Measurements from ENCODE around the gene CDH13. TPM values are rescaled to one million over a fixed set of nuclear protein-coding genes. Genes with fewer than 3 reads are reported as not detected.

The CDH13 gene
- total RNA-seq, 1 experiment from 2014 or later = 34.5 TPM

DNA sequence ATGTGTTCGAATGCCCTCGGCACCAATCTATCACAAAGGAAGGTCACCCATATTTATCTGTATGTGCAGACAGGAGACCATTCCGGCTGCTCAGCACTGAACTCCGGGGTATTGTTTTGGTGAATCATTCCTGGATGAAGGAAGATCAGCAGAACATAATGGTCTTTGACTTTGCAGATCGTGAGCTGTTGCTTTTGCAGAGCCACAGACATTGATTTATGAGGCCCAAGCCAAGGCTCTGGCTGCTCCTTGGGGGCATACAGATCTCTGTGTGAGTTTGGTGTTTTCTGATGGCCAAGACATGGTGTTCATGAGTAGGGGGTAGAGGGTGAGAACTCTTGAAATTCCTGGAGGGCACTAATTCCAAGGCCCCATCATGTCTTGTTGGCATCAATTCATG is 722.2 kb downstream of the CDH13 start:
- Histone ChIP-seq H3K27ac (no peak overlapping the region), H3K4me3 (no peak overlapping the region), H3K36me3 (no peaks in the 10 kb centered on the region), H3K27me3 (no peaks in the 10 kb centered on the region), H3K9me3 (replicated peaks) (no peaks in the 10 kb centered on the region), H3K4me1 (no peaks in the 10 kb centered on the region)
- no peak for DNase-seq

DNA sequence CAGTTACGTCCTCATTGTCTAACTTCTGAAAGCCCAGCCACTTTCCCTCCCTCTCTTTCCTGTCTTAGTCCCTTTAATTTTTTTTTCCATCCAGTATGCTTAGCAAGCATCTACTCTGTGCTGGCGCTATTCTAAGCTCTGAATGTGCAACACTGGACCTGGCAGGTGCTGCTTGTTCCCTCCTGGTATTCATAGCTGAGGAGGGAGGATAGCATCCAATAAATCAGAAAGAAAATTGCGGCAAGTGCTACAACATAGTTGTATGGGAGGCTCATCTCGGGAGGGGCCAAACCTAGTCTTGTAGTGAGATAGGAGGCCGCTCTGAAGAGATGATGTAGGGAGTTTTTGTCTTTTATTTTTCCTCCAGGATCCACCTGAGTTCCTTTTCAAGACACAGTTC is 723.7 kb downstream of the CDH13 start:
- H3K4me1 ChIP-seq = no peaks in the 10 kb centered on the region
- no peaks in the 10 kb centered on the region for H3K36me3 ChIP-seq
- H3K9me3 ChIP-seq (replicated peaks) = no peaks in the 10 kb centered on the region
- H3K4me3 ChIP-seq = no peak overlapping the region
- H3K27me3 ChIP-seq = no peaks in the 10 kb centered on the region
- no peak overlapping the region for H3K27ac ChIP-seq
- no peak for DNase-seq

DNA sequence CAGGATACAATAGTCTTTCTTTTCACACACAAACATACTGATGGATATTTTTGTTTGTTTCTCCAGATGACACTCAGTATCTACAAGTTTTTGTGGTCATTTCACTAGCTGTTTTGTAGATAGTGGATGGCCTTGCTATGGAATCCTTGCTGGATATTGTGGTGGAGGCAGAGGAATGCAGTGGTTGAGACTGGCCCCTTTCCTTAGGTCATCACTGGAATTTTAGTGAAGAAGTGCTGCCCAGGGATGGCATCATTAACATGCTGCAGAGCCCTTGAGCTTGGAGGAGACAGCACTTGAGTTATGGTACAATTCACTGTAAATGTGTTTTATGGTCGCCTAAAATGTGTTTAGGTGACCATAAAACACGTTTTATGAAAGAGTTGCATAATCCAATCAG is 725.1 kb downstream of the CDH13 start:
- no peaks in the 10 kb centered on the region for H3K36me3 ChIP-seq
- no peak for DNase-seq
- no peaks in the 10 kb centered on the region for H3K9me3 ChIP-seq (replicated peaks)
- no peak overlapping the region for H3K4me3 ChIP-seq
- no peaks in the 10 kb centered on the region for H3K4me1 ChIP-seq
- H3K27ac ChIP-seq = no peak overlapping the region
- no peaks in the 10 kb centered on the region for H3K27me3 ChIP-seq

- H3K36me3 ChIP-seq = no peaks in the 10 kb centered on the region
- no peak overlapping the region for H3K4me3 ChIP-seq
- H3K27me3 ChIP-seq = no peaks in the 10 kb centered on the region
- no peaks in the 10 kb centered on the region for H3K4me1 ChIP-seq
- H3K9me3 ChIP-seq (replicated peaks) = no peaks in the 10 kb centered on the region
- H3K27ac ChIP-seq = no peak overlapping the region
- DNase-seq = no peak
Observed at GRCh38 chr16:83353241-83353640, 726.5 kb downstream of the CDH13 start.

- Histone ChIP-seq H3K9me3 (replicated peaks) (no peaks in the 10 kb centered on the region), H3K27ac (no peak overlapping the region), H3K27me3 (no peaks in the 10 kb centered on the region), H3K4me3 (no peak overlapping the region), H3K36me3 (no peaks in the 10 kb centered on the region), H3K4me1 (no peaks in the 10 kb centered on the region)
- no peak for DNase-seq
Observed at GRCh38 chr16:83354015-83354414, 727.2 kb downstream of the CDH13 start.

- H3K36me3 ChIP-seq = no peaks in the 10 kb centered on the region
- no peak for DNase-seq
- H3K9me3 ChIP-seq (replicated peaks) = no peaks in the 10 kb centered on the region
- H3K27me3 ChIP-seq = no peaks in the 10 kb centered on the region
- H3K4me1 ChIP-seq = no peaks in the 10 kb centered on the region
- no peak overlapping the region for H3K4me3 ChIP-seq
- H3K27ac ChIP-seq = no peak overlapping the region
Observed at GRCh38 chr16:83355570-83356218, 728.9 kb downstream of the CDH13 start.

DNA sequence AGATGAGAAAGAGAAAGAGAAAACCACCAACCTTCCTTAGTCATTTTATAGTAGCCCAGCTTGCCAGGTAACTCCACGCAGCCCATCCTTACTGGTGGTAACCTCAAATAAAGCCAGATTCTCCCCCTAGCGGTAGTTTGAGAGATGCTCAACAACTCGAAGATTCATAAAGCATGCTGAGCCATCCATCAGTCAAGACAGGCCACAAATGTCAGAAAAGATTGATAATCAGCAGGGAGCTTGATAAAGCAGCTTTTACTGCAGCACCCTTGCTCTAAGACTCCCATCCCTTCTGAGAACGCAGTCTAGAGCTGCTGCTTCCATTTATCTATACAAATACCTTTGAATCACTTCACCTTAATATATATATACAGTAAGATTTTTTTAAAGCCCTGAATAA is 729.5 kb downstream of the CDH13 start:
- DNase-seq = peak; percentile 6 to 46
- no peaks in the 10 kb centered on the region for H3K4me1 ChIP-seq
- H3K4me3 ChIP-seq = no peak overlapping the region
- no peak overlapping the region for H3K27ac ChIP-seq
- H3K9me3 ChIP-seq (replicated peaks) = no peaks in the 10 kb centered on the region
- no peaks in the 10 kb centered on the region for H3K27me3 ChIP-seq
- H3K36me3 ChIP-seq = no peaks in the 10 kb centered on the region

DNA sequence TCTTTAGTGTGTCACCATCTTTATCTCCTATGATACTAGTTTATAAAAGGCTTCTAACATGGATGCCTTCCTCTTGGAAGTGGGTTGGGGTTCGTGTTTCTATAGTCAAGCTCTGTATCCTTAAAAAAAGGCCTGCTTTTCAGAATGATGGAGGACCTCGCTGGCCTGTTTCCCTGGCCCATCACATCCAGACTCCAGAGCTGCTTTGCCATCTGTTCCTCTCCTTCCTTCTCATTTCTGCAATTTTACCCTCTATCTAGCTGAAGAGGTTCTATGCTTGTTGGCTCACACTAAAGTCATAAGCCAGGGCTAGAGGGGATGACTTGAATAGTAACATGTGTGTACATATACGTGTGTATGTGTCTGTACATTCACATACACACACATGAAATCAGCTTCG is 730.2 kb downstream of the CDH13 start:
- Histone ChIP-seq H3K9me3 (replicated peaks) (no peaks in the 10 kb centered on the region), H3K36me3 (no peaks in the 10 kb centered on the region), H3K4me3 (no peak overlapping the region), H3K27me3 (no peaks in the 10 kb centered on the region), H3K4me1 (no peaks in the 10 kb centered on the region), H3K27ac (no peak overlapping the region)
- DNase-seq = no peak

DNA sequence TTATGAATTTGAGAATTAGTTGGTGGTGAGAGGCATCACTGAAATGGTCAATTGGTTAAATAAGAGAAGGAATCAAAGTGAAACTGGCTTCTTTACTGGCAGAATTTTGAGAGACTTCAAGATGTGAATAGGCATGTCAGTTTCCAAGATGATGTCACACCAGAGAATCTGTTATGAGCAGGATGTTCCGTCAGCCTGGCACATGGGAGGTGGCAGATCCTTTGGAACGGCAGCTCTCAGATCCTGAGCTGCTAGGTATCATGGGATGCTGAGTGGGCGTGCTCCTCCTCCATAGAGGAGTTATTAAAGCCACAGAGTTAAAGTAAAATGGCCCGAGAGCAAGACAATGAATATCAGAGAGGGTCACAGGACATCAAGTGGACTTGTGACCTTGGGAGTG is 736.8 kb downstream of the CDH13 start:
- H3K9me3 ChIP-seq (replicated peaks) = no peaks in the 10 kb centered on the region
- no peaks in the 10 kb centered on the region for H3K27me3 ChIP-seq
- no peaks in the 10 kb centered on the region for H3K4me1 ChIP-seq
- no peak overlapping the region for H3K4me3 ChIP-seq
- H3K27ac ChIP-seq = no peak overlapping the region
- no peak for DNase-seq
- no peaks in the 10 kb centered on the region for H3K36me3 ChIP-seq

- Histone ChIP-seq H3K27me3 (no peaks in the 10 kb centered on the region), H3K9me3 (replicated peaks) (no peaks in the 10 kb centered on the region), H3K4me1 (no peaks in the 10 kb centered on the region), H3K27ac (no peak overlapping the region), H3K4me3 (no peak overlapping the region), H3K36me3 (no peaks in the 10 kb centered on the region)
- no peak for DNase-seq
Observed at GRCh38 chr16:83365166-83365565, 738.4 kb downstream of the CDH13 start.

DNA sequence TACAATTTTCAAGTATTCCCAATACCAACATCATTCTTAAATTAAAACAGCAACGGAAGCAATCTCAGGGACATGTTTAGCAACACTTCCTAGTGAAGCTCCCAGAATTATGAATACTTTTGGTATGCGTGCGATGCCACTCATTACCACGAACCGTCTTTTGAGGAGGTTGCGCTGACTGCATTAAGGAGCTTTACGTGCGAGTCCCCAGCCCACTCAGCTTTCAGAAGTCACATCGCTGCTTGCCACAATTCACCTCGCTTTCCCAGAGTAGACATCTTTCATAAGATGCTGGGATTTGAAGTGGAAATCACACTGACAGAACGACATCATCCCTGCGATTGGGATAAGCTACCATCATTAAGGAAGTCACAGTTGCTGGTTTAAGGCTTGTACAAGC is 739.5 kb downstream of the CDH13 start:
- no peak overlapping the region for H3K4me3 ChIP-seq
- H3K4me1 ChIP-seq = no peaks in the 10 kb centered on the region
- H3K27me3 ChIP-seq = no peaks in the 10 kb centered on the region
- no peak for DNase-seq
- no peak overlapping the region for H3K27ac ChIP-seq
- H3K9me3 ChIP-seq (replicated peaks) = no peaks in the 10 kb centered on the region
- no peaks in the 10 kb centered on the region for H3K36me3 ChIP-seq

DNA sequence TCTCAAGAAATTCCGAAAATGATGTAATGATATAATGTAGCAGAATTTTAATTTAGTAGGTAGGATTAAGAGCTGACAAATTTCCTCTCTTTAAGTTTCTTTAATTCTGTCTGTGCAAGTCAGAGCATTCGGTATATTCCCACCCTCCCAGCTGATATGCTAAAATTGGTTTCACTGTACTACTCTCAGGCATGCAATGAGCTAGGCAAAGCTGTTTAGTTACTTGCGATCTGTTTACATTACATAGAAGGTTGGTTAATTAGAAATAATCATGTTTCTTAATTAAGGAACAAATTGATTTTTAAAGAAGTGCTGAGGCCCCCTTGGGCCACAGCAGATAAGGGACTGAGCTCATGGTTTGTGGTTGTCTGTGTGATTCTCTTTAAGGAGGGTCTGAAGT is 748.2 kb downstream of the CDH13 start:
- H3K27me3 ChIP-seq = no peaks in the 10 kb centered on the region
- no peak overlapping the region for H3K27ac ChIP-seq
- no peaks in the 10 kb centered on the region for H3K4me1 ChIP-seq
- no peak for DNase-seq
- no peaks in the 10 kb centered on the region for H3K9me3 ChIP-seq (replicated peaks)
- no peak overlapping the region for H3K4me3 ChIP-seq
- H3K36me3 ChIP-seq = no peaks in the 10 kb centered on the region

DNA sequence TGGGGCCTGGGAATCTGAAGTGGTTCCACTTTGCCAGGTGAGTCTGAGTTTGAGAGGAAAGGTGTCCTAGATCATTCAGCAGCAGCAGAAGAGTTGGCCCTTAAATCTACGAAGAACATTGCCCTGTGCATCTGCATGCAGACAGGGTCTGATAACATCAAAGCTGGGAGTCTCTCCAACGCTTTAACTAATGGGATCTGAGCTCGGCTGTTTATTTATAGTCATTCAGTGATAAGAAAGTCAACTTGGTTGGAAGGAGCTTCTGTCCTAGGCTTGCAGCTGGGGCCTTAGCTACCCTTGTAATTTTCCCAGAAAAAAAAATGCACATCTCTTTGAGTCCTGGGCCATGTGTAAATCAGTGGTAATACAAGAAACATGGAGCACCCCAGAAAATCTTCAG is 763.0 kb downstream of the CDH13 start:
- Histone ChIP-seq H3K4me1 (no peaks in the 10 kb centered on the region), H3K36me3 (no peaks in the 10 kb centered on the region), H3K4me3 (no peak overlapping the region), H3K9me3 (replicated peaks) (no peaks in the 10 kb centered on the region), H3K27ac (no peak overlapping the region), H3K27me3 (no peaks in the 10 kb centered on the region)
- DNase-seq = no peak

DNA sequence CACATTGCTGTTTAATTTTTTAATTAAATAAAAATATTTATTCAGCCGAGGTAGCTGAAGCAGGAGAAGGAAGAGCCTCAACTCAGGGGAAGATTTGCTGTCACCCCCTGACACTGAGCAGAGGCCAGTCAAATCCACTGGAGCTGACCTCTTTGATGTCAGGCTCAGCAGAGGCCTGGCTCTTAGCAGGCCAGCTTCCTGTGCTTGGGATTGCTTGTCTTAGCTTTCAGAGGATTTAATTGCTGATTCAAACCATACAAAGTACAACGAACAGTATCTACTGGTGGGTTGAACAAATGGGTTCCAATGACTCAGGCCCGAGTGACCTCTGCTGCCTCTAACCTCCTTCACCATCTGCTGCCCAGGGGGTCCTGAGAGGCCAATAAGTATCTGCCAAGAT is 764.0 kb downstream of the CDH13 start:
- no peaks in the 10 kb centered on the region for H3K9me3 ChIP-seq (replicated peaks)
- no peaks in the 10 kb centered on the region for H3K27me3 ChIP-seq
- H3K4me3 ChIP-seq = no peak overlapping the region
- no peaks in the 10 kb centered on the region for H3K4me1 ChIP-seq
- H3K36me3 ChIP-seq = no peaks in the 10 kb centered on the region
- no peak for DNase-seq
- H3K27ac ChIP-seq = no peak overlapping the region

DNA sequence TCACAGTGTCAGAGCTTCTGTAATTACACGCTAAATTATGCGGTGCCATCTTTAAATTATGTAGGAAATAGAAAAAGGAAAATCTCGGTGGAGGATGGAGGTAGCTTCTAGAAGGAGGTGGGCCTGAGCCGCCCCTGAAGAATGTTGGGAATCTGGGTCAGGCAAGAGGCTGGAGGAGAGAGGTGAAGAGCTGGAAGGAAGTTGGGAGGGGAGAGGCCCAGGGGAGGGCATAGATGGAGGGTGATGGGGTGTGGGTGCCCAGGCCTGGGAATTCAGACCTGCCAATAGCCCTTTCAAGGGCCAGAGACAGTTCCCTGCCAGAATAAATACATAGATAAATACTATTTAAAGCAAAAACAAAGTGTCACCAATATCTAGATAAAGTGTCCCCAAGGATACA is 766.0 kb downstream of the CDH13 start:
- Histone ChIP-seq H3K27ac (no peak overlapping the region), H3K36me3 (no peaks in the 10 kb centered on the region), H3K4me1 (no peaks in the 10 kb centered on the region)

DNA sequence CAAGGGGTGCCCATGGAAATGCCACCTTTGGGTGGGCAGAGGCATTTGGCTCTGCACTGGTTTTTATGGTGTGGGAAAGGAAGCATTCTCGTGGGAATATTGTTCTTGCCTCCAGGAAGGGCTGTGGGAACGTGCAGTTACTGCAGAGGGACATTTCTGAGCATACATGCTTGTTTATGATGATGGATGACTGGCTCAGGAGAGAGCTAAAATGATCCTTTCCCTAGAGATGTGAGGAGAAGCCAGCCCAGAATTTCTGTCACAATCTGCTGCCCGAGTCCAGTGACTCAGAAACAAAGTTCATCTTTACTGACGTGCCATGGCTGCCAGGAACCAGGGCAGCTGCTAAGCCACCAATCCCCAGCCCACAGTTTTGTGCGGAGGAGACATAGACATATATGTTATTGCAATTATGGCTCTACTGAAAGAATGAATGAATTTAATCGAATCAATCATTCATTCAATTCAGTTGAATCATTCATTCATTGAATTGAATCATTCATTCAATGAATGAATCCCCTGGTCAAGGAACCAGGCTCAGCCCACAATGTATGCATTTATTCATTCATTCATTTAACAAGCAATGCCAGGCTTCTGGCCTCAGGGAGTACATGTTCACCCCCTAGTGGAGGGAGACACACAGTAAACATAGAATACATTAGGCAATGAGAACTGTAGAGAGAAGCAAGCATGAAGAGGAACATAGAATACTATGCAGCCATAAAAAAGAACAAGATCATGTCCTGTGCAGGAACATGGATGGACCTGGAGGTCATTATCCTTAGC is 766.6 kb downstream of the CDH13 start:
- peak in 1 of 2 experiments; percentile 7 for DNase-seq

More for the DNA sequence above, 766.0 kb downstream of the CDH13 start:
- Histone ChIP-seq H3K9me3 (replicated peaks) (no peaks in the 10 kb centered on the region), H3K4me3 (no peak overlapping the region), H3K27me3 (no peaks in the 10 kb centered on the region)
- no peak for DNase-seq

More for the DNA sequence above, 766.6 kb downstream of the CDH13 start:
- Histone ChIP-seq H3K36me3 (no peaks in the 10 kb centered on the region), H3K9me3 (replicated peaks) (no peaks in the 10 kb centered on the region), H3K27ac (no peak overlapping the region), H3K4me3 (no peak overlapping the region), H3K27me3 (no peaks in the 10 kb centered on the region), H3K4me1 (no peaks in the 10 kb centered on the region)

All from SJCRH30 (cell line).